Mesenchymal stem cell (in vitro differentiated cells and primary cell): ENCODE measurements around the gene TRIM13.

ENCODE experiments used
- DNase-seq: peaks from one replicate; pipeline ENCODE4 v3.0.0-alpha.2; 2013
- H2AFZ ChIP-seq: one replicate; pipeline ENCODE4 v1.6.1; 2013; ENCODE audit warnings: low read depth, mild to moderate bottlenecking, control low read depth, inconsistent platforms, low read length, moderate library complexity
- H2AK5ac ChIP-seq: 2 replicates; pipeline ENCODE4 v1.6.1; 2013; ENCODE audit warnings: low read length, moderate library complexity, mild to moderate bottlenecking, inconsistent platforms; ENCODE audit not compliant: severe bottlenecking
- H2BK120ac ChIP-seq: one replicate; pipeline ENCODE4 v1.6.1; 2013; ENCODE audit warnings: low read depth, mild to moderate bottlenecking, inconsistent platforms, low read length, moderate library complexity
- H2BK12ac ChIP-seq, 2 experiments: one replicate each; pipeline ENCODE4 v1.6.1; 2013; ENCODE audit warnings: inconsistent platforms in 2 of 2, low read length in 2 of 2, mild to moderate bottlenecking in 2 of 2, moderate library complexity in 2 of 2, control low read depth in 1 of 2
- H2BK15ac ChIP-seq: one replicate; pipeline ENCODE4 v1.6.1; 2013; ENCODE audit warnings: mild to moderate bottlenecking, low read depth, inconsistent platforms; ENCODE audit not compliant: poor library complexity, severe bottlenecking
- H2BK5ac ChIP-seq: 2 replicates; pipeline ENCODE4 v1.6.1; 2013; ENCODE audit warnings: low read depth, mild to moderate bottlenecking, low read length, control low read depth, inconsistent platforms; ENCODE audit not compliant: poor library complexity, severe bottlenecking
- H3K14ac ChIP-seq, 2 experiments: one replicate each; pipeline ENCODE4 v1.6.1; 2013; ENCODE audit warnings: inconsistent platforms in 2 of 2, low read length in 2 of 2, control low read depth in 1 of 2, mild to moderate bottlenecking in 1 of 2, moderate library complexity in 1 of 2
- H3K18ac ChIP-seq, 2 experiments: one replicate each; pipeline ENCODE4 v1.6.1; 2013; ENCODE audit warnings: inconsistent platforms in 2 of 2, low read length in 2 of 2, control low read depth in 1 of 2, low read depth in 1 of 2, mild to moderate bottlenecking in 1 of 2
- H3K23ac ChIP-seq, 2 experiments: one replicate each; pipeline ENCODE4 v1.6.1; 2013; ENCODE audit warnings: inconsistent platforms in 2 of 2, low read length in 2 of 2, mild to moderate bottlenecking in 2 of 2, moderate library complexity in 2 of 2, control low read depth in 1 of 2
- H3K27ac ChIP-seq: 2 replicates; pipeline ENCODE4 v1.5.1; 2013; ENCODE audit warnings: mild to moderate bottlenecking, moderate library complexity, low read length, control low read depth, inconsistent platforms; ENCODE audit not compliant: poor library complexity, severe bottlenecking
- H3K27me3 ChIP-seq, 2 experiments: 2 replicates each; pipeline versions ENCODE4 v1.6.1 to v1.7.0; 2013; ENCODE audit warnings: low read length in 2 of 2, mild to moderate bottlenecking in 2 of 2, moderate library complexity in 2 of 2, control low read depth in 1 of 2, inconsistent platforms in 1 of 2; ENCODE audit not compliant: control insufficient read depth in 1 of 2, insufficient read depth in 1 of 2
- H3K36me3 ChIP-seq, 2 experiments: 2 replicates each; pipeline versions ENCODE4 v1.6.1 to v1.7.0; 2013; ENCODE audit warnings: low read length in 2 of 2, control low read depth in 1 of 2, inconsistent platforms in 1 of 2, low read depth in 1 of 2, mild to moderate bottlenecking in 1 of 2; ENCODE audit not compliant: insufficient read depth in 2 of 2, control insufficient read depth in 1 of 2
- H3K4ac ChIP-seq, 2 experiments: one replicate each; pipeline ENCODE4 v1.6.1; 2013; ENCODE audit warnings: inconsistent platforms in 2 of 2, low read length in 2 of 2, mild to moderate bottlenecking in 2 of 2, moderate library complexity in 2 of 2, control low read depth in 1 of 2, low read depth in 1 of 2
- H3K4me1 ChIP-seq: 2 replicates; pipeline ENCODE4 v1.6.1; 2013; ENCODE audit warnings: low read depth, low read length, control low read depth; ENCODE audit not compliant: control insufficient read depth, insufficient read depth
- H3K4me2 ChIP-seq: 2 replicates; pipeline ENCODE4 v1.6.1; 2013; ENCODE audit warnings: low read length, mild to moderate bottlenecking, inconsistent platforms; ENCODE audit not compliant: poor library complexity, severe bottlenecking
- H3K4me3 ChIP-seq, 2 experiments: 2 replicates each; pipeline versions ENCODE4 v1.5.1 to v1.7.0; 2013; ENCODE audit warnings: low read length in 2 of 2, mild to moderate bottlenecking in 2 of 2, control low read depth in 1 of 2, low read depth in 1 of 2; ENCODE audit not compliant: insufficient read depth in 1 of 2
- H3K79me1 ChIP-seq: replicated peaks from 2 replicates; pipeline ENCODE4 v1.6.1; 2013; ENCODE audit warnings: mild to moderate bottlenecking, control low read depth, low read length, inconsistent platforms; ENCODE audit not compliant: poor library complexity, severe bottlenecking
- H3K9ac ChIP-seq: 2 replicates; pipeline ENCODE4 v1.7.0; 2013; ENCODE audit warnings: mild to moderate bottlenecking, low read length, moderate library complexity
- H3K9me3 ChIP-seq: 2 replicates; pipeline ENCODE4 v1.7.0; 2013; ENCODE audit warnings: mild to moderate bottlenecking, low read length; ENCODE audit not compliant: control insufficient read depth
- H4K8ac ChIP-seq: one replicate; pipeline ENCODE4 v1.6.1; 2013; ENCODE audit warnings: inconsistent platforms, mild to moderate bottlenecking, low read length, moderate library complexity
- H4K91ac ChIP-seq: one replicate; pipeline ENCODE4 v1.6.1; 2013; ENCODE audit warnings: mild to moderate bottlenecking, low read length, inconsistent platforms
- WGBS: methylation state at CpG from one replicate; pipeline ENCODE4 v1.1.7; 2013; ENCODE audit warnings: mixed read lengths; 5-methylcytosine and 5-hydroxymethylcytosine counted together

Gene TRIM13

GRCh38 chr13:49977992-49978391 lies 18.9 kb upstream of the TRIM13 start:
- Histone ChIP-seq H3K14ac (no peak overlapping the region), H2BK5ac (no peak overlapping the region), H3K27ac (no peak overlapping the region), H3K4me2 (no peak overlapping the region), H2BK12ac (peak overlapping the region in 1 of 2 experiments; percentile 71), H2AK5ac (no peak overlapping the region), H2BK15ac (no peak overlapping the region), H3K36me3 (peaks cover 0 to 46% of the 10 kb centered on the region in 2 experiments), H4K8ac (no peak overlapping the region), H4K91ac (no peak overlapping the region), H3K27me3 (no peaks in the 10 kb centered on the region), H3K79me1 (no peaks in the 10 kb centered on the region), H3K4me3 (no peak overlapping the region), H3K18ac (peak overlapping the region in 1 of 2 experiments; percentile 16), H2BK120ac (no peak overlapping the region), H3K9me3 (no peaks in the 10 kb centered on the region), H3K4me1 (no peaks in the 10 kb centered on the region), H3K4ac (no peak overlapping the region), H3K9ac (no peak overlapping the region), H3K23ac (no peak overlapping the region), H2AFZ (no peak overlapping the region)
- DNase-seq = no peak
- WGBS = 66% methylated on average over 3 of the region's 3 CpGs

- Histone ChIP-seq H3K27ac (no peak overlapping the region), H3K4ac (no peak overlapping the region), H3K36me3 (peaks cover 0 to 35% of the 10 kb centered on the region in 2 experiments), H3K9me3 (no peaks in the 10 kb centered on the region), H3K23ac (no peak overlapping the region), H2BK5ac (no peak overlapping the region), H4K8ac (no peak overlapping the region), H3K4me2 (no peak overlapping the region), H2BK120ac (no peak overlapping the region), H3K4me3 (no peak overlapping the region), H3K79me1 (no peaks in the 10 kb centered on the region), H2AK5ac (no peak overlapping the region), H3K14ac (no peak overlapping the region), H2BK12ac (no peak overlapping the region), H3K4me1 (no peaks in the 10 kb centered on the region), H2AFZ (no peak overlapping the region), H2BK15ac (no peak overlapping the region), H3K18ac (no peak overlapping the region), H3K27me3 (no peaks in the 10 kb centered on the region), H4K91ac (no peak overlapping the region), H3K9ac (no peak overlapping the region)
- no peak for DNase-seq
Observed at GRCh38 chr13:49980266-49980665, 16.6 kb upstream of the TRIM13 start.

- Histone ChIP-seq H2BK5ac (no peak overlapping the region), H3K4me2 (no peak overlapping the region), H2AFZ (no peak overlapping the region), H3K23ac (no peak overlapping the region), H2BK15ac (no peak overlapping the region), H4K8ac (no peak overlapping the region), H3K18ac (no peak overlapping the region), H3K4ac (no peak overlapping the region), H3K27ac (no peak overlapping the region), H3K27me3 (no peaks in the 10 kb centered on the region), H3K4me1 (no peaks in the 10 kb centered on the region), H2BK120ac (no peak overlapping the region), H3K79me1 (no peaks in the 10 kb centered on the region), H3K9me3 (no peaks in the 10 kb centered on the region), H3K4me3 (no peak overlapping the region), H3K9ac (no peak overlapping the region), H3K36me3 (peaks cover 0 to 65% of the 10 kb centered on the region in 2 experiments), H2AK5ac (no peak overlapping the region), H2BK12ac (no peak overlapping the region), H4K91ac (no peak overlapping the region), H3K14ac (no peak overlapping the region)
- DNase-seq = no peak
- WGBS = 100% methylated on average over 1 of the region's 2 CpGs
Observed at GRCh38 chr13:49985129-49985528, 11.7 kb upstream of the TRIM13 start.

- Histone ChIP-seq H2BK120ac (no peak overlapping the region), H3K4me2 (no peak overlapping the region), H3K4me1 (no peaks in the 10 kb centered on the region), H3K27ac (no peak overlapping the region), H3K23ac (no peak overlapping the region), H2BK5ac (no peak overlapping the region), H2AFZ (no peak overlapping the region), H2BK15ac (no peak overlapping the region), H3K18ac (no peak overlapping the region), H2BK12ac (no peak overlapping the region), H3K79me1 (no peaks in the 10 kb centered on the region), H3K27me3 (no peaks in the 10 kb centered on the region), H2AK5ac (no peak overlapping the region), H3K4ac (no peak overlapping the region), H3K4me3 (no peak overlapping the region), H3K14ac (no peak overlapping the region), H4K91ac (no peak overlapping the region), H4K8ac (no peak overlapping the region), H3K9me3 (no peaks in the 10 kb centered on the region), H3K36me3 (peaks cover 0 to 74% of the 10 kb centered on the region in 2 experiments), H3K9ac (no peak overlapping the region)
- no peak for DNase-seq
- 91% methylated on average over 5 of the region's 7 CpGs for WGBS
Observed at GRCh38 chr13:49986471-49986870, 10.4 kb upstream of the TRIM13 start.
